K562 (cell line): ENCODE measurements around the gene CEP57. TPM values are rescaled to one million over a fixed set of nuclear protein-coding genes. Genes with fewer than 3 reads are reported as not detected.
A peak's percentile ranks its signal among the peaks of the same experiment; 100 is the strongest.

Source experiments
- ARNT ChIP-seq, 2 experiments: fragments of 450-650 bp; IDR thresholded peaks; 2 replicates each; pipeline ENCODE4 v1.6.1; 2016; ENCODE audit warnings: mild to moderate bottlenecking in 1 of 2
- BRD4 ChIP-seq: fragments of 200-600 bp; sonication (generic); IDR thresholded peaks from 2 replicates; pipeline ENCODE4 v1.6.1; 2017; ENCODE audit warnings: inconsistent platforms
- CEBPZ ChIP-seq: fragments of 150-350 bp; IDR thresholded peaks from 2 replicates; pipeline ENCODE4 v1.6.1; 2014; ENCODE audit warnings: low read depth, mild to moderate bottlenecking, low read length, borderline replicate concordance
- ETV1 ChIP-seq: fragments of 450-650 bp; conservative IDR thresholded peaks from 2 replicates; pipeline ENCODE4 v1.6.1; 2016; ENCODE audit warnings: missing genetic modification characterization, control low read depth, low read depth, missing compliant biosample characterization
- FUS ChIP-seq: fragments of 200-400 bp; formaldehyde crosslinking; optimal IDR thresholded peaks from 2 replicates; pipeline ENCODE3; 2017; ENCODE audit warnings: low read depth, low read length
- KDM5B ChIP-seq: fragments of 200-600 bp; sonication (generic); IDR thresholded peaks from 2 replicates; pipeline ENCODE4 v1.6.1; 2012; ENCODE audit warnings: low read depth, mild to moderate bottlenecking, moderate library complexity, low read length, control low read depth, inconsistent platforms; ENCODE audit not compliant: insufficient replicate concordance
- THAP7 ChIP-seq: fragments of 250-450 bp; sonication (Bioruptor Pico); IDR thresholded peaks from 2 replicates; pipeline ENCODE4 v1.5.0; 2021
- TSHZ1 ChIP-seq: fragments of 250-450 bp; sonication (Bioruptor Pico); IDR thresholded peaks from 2 replicates; pipeline ENCODE4 v1.4.0; 2020; ENCODE audit warnings: mild to moderate bottlenecking, moderate library complexity
- ZBTB1 ChIP-seq: sonication (generic); formaldehyde crosslinking; IDR thresholded peaks from 2 replicates; pipeline ENCODE4 v1.8.1; 2023; ENCODE audit warnings: missing genetic modification reagents, low read depth, mild to moderate bottlenecking, borderline replicate concordance
- ZBTB7A ChIP-seq: IDR thresholded peaks from 2 replicates; pipeline ENCODE4 v1.6.1; 2011; ENCODE audit warnings: low read depth, mild to moderate bottlenecking, low read length, moderate library complexity, borderline replicate concordance; ENCODE audit not compliant: control insufficient read depth
- ZKSCAN8 ChIP-seq: fragments of 200-800 bp; sonication (Bioruptor generic); IDR thresholded peaks from 2 replicates; pipeline ENCODE4 v1.6.1; 2016; ENCODE audit warnings: missing genetic modification characterization, missing compliant biosample characterization
- ZNF174 ChIP-seq: fragments of 250-450 bp; sonication (Bioruptor Pico); IDR thresholded peaks from 2 replicates; pipeline ENCODE4 v1.4.0; 2020; ENCODE audit warnings: mild to moderate bottlenecking
- ZNF23 ChIP-seq: fragments of 250-450 bp; sonication (Bioruptor Pico); IDR thresholded peaks from 2 replicates; pipeline ENCODE4 v1.4.0; 2020; ENCODE audit warnings: mild to moderate bottlenecking
- ZNF347 ChIP-seq: fragments of 450-650 bp; formaldehyde crosslinking; IDR thresholded peaks from 2 replicates; pipeline ENCODE4 v1.4.0; 2020; ENCODE audit warnings: low read depth, mild to moderate bottlenecking, moderate library complexity
- polyA plus RNA-seq, 8 experiments: library from polyadenylated mRNA; depleted of rRNA in 4 of 8; stranded (reverse) in 5 of 8; unstranded in 3 of 8; fragments of >200 nt; fragmentation: Nextera tagmentation in 2 of 8; fragmentation: Illumina TruSeq in 1 of 8; extraction: Ambion mirVana in 2 of 8; extraction: Trizol in 1 of 8; gene quantifications; 2 replicates each; pipeline versions ENCODE4 v1.2.1 to v1.2.3, GENCODE V29; 2011 to 2014; ENCODE audit warnings: inconsistent platforms in 1 of 8, missing spikeins in 1 of 8
- total RNA-seq, 7 experiments: library from RNA; depleted of rRNA in 6 of 7; stranded (reverse); fragments of >200 nt in 6 of 7; fragmentation: Illumina TruSeq in 2 of 7; extraction: Trizol in 2 of 7; gene quantifications; 2 replicates each; pipeline versions ENCODE4 v1.2.1 to v1.2.3, GENCODE V29; 2011 to 2021; ENCODE audit warnings: low replicate concordance in 1 of 7
- TF ChIP-seq, protein P1 (sequence below): sonication (generic); formaldehyde crosslinking; IDR thresholded peaks from 2 replicates; pipeline ENCODE4 v1.8.0; 2022; ENCODE audit warnings: mild to moderate bottlenecking, low read depth, missing genetic modification reagents
- TF ChIP-seq, protein P2 (sequence below): fragments of 250-450 bp; sonication (Bioruptor Pico); IDR thresholded peaks from 2 replicates; pipeline ENCODE4 v1.8.0; 2022; ENCODE audit warnings: moderate library complexity, mild to moderate bottlenecking, inconsistent platforms

Gene CEP57
- total and polyA plus RNA-seq, 9 of the 15 experiments (the other 6 are each of a cell fraction or from before 2014, with no cell fraction given) = 25.1 to 88.1 (median 65.2) TPM

GRCh38 chr11:95789506-95790122 lies 684 bp upstream of the CEP57 start, which contains the start of gene FAM76B (continued):
- 0 out of 2 replicates have a peak, but pooled peaks have one; percentile 40 for TF ChIP-seq CEBPZ
- TF ChIP-seq FUS = peak; percentile 47
- TF ChIP-seq, protein P1, sequence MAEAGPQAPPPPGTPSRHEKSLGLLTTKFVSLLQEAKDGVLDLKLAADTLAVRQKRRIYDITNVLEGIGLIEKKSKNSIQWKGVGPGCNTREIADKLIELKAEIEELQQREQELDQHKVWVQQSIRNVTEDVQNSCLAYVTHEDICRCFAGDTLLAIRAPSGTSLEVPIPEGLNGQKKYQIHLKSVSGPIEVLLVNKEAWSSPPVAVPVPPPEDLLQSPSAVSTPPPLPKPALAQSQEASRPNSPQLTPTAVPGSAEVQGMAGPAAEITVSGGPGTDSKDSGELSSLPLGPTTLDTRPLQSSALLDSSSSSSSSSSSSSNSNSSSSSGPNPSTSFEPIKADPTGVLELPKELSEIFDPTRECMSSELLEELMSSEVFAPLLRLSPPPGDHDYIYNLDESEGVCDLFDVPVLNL (CRISPR knock-in tag) = peak; percentile 99
- TF ChIP-seq ZNF174 (CRISPR knock-in tag) = no peak
- no peak for TF ChIP-seq ZNF347 (CRISPR knock-in tag)
- TF ChIP-seq ETV1 (tag) = peak; percentile 68
- TF ChIP-seq, protein P2, sequence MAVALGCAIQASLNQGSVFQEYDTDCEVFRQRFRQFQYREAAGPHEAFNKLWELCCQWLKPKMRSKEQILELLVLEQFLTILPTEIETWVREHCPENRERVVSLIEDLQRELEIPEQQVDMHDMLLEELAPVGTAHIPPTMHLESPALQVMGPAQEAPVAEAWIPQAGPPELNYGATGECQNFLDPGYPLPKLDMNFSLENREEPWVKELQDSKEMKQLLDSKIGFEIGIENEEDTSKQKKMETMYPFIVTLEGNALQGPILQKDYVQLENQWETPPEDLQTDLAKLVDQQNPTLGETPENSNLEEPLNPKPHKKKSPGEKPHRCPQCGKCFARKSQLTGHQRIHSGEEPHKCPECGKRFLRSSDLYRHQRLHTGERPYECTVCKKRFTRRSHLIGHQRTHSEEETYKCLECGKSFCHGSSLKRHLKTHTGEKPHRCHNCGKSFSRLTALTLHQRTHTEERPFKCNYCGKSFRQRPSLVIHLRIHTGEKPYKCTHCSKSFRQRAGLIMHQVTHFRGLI (CRISPR knock-in tag) = no peak
- no peak for TF ChIP-seq KDM5B
- no peak for TF ChIP-seq ZKSCAN8 (CRISPR knock-in tag)
- TF ChIP-seq TSHZ1 (CRISPR knock-in tag) = no peak
- peak; percentile 82 for TF ChIP-seq ZBTB7A
- TF ChIP-seq BRD4 = no peak
- TF ChIP-seq THAP7 = no peak
- TF ChIP-seq ZBTB1 (CRISPR knock-in tag) = no peak; the same call in 1 of the 2 replicates
- no peak for TF ChIP-seq ZNF23 (CRISPR knock-in tag)
- no peak for TF ChIP-seq ARNT (IDR thresholded peaks at IDR 0.05)
